Activated CD8-positive, alpha-beta memory T cell treated with anti-CD3 and anti-CD28 coated beads for 1 hour (primary cell): ENCODE measurements around the gene TRAPPC10.

Experiments used
- DNase-seq, 2 donors: peaks; one replicate each; pipeline ENCODE4 v3.0.0-alpha.2; 2020; ENCODE audit warnings: low read depth in 1 of 2; ENCODE audit errors: extremely low read depth in 1 of 2

Gene TRAPPC10

GRCh38 chr21:44024887-44025353 is 12.8 kb downstream of the TRAPPC10 start:
- no peak for DNase-seq

- DNase-seq: no peak
Measured at GRCh38 chr21:44027607-44028286, 15.6 kb downstream of the TRAPPC10 start.

- DNase-seq: no peak
Measured at GRCh38 chr21:44028287-44028659, 16.2 kb downstream of the TRAPPC10 start.

GRCh38 chr21:44029460-44030087 is 17.5 kb downstream of the TRAPPC10 start:
- no peak for DNase-seq

DNA sequence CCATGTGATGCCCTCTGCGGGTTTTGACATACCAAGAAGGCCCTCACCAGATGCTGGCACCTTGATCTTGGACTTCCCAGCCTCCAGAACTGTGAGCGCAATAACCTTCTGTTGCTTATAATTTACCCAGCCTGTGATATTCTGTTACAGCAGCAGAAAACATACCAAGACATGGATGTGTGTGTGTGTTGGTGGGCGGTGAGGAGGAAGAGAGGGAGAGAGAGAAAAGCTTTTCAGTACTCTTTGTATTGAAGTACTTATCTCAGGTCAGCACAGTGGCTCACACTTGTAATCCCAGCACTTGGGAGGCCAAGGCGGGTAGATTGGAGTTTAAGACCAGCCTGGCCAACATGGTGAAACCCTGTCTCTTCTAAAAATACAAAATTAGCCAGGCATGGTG is 23.1 kb downstream of the TRAPPC10 start:
- DNase-seq: no peak

GRCh38 chr21:44038063-44038462 is 26.0 kb downstream of the TRAPPC10 start:
- no peak for DNase-seq

- DNase-seq: no peak
Measured at GRCh38 chr21:44039828-44040227, 27.7 kb downstream of the TRAPPC10 start.

DNA sequence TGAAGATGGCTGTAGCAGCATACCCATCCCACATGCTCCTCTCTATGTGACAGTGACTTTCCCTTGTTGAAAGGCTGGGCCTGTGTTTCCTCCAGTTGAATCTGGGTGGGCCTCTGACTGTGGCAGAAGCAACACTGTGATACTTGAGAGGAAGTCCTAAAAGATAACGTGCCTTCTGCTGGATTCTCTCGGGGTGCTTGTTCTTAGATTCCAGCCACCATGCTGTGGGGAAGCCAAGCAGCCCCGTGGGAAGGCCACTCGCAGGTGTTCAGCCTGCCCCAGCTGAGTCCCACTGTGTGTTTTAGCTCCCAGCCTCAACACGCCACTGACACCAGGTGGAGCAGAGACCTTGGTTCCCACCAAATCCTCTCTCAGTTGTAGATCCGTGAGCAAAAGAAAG is 31.5 kb downstream of the TRAPPC10 start:
- DNase-seq: no peak

- DNase-seq: no peak
Measured at GRCh38 chr21:44046734-44047133, 34.6 kb downstream of the TRAPPC10 start.

- no peak for DNase-seq
Measured at GRCh38 chr21:44047996-44048560, 36.0 kb downstream of the TRAPPC10 start.

- DNase-seq: no peak
Measured at GRCh38 chr21:44049182-44049581, 37.1 kb downstream of the TRAPPC10 start.

DNA sequence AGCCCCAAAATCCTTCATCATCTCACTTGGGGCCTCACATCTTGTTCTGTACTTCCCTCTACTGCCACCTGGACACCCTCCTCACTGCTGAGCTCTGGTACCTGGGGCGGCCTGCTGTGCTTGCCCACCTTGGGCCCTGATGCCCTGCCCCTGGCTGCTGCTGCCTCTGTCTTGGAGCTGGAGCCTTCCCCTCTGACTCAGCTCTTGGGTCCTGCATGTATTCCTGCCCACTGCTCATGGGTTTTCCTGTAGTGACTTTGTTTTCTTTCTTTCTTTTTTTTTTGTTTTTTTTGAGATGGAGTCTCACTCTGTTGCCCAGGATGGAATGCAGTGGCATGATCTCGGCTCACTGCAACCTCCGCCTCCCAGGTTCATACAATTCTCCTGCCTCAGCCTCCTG is 37.5 kb downstream of the TRAPPC10 start:
- DNase-seq: no peak

DNA sequence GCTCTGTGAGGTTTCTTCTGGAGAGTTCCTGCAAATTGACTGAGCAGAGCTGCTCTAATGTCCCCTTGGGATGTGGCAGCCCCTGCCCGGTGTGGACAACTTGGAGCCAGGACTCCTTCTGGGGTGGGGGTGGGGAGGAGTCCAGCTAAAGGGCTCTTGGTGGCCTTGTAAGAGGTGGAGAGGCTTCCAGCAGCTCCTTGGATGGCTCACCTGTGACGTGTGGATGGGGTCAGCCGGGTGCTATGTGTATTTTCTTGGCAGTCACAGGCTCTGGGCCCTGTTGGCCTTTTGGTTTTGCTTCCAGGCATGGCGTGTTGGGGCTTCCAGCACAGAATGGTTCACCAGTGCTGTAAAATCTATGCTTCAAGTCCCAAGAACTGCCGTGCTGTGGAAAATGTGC is 38.2 kb downstream of the TRAPPC10 start:
- no peak for DNase-seq

GRCh38 chr21:44051462-44051941 is 39.4 kb downstream of the TRAPPC10 start:
- DNase-seq: no peak

GRCh38 chr21:44052071-44052829 is 40.1 kb downstream of the TRAPPC10 start:
- no peak for DNase-seq

DNA sequence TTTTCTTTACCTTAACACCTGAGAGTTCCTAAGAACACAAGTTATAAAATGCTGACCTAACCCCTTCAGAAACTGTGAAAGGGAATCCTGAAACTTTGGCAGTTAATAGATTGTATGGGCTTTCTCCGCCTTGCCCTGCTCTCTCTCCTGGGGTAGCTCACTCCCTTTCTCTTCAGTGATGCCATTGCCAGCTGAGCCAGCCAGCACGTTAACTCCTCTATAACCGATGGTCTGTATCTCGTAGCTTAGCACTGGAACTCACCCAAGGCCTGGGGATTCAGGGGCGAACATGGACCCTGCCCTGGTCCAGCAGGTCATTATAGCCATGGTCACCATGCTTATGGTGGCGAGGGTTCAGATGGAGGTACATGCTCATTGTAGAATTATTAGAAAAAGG is 40.7 kb downstream of the TRAPPC10 start:
- DNase-seq: no peak

DNA sequence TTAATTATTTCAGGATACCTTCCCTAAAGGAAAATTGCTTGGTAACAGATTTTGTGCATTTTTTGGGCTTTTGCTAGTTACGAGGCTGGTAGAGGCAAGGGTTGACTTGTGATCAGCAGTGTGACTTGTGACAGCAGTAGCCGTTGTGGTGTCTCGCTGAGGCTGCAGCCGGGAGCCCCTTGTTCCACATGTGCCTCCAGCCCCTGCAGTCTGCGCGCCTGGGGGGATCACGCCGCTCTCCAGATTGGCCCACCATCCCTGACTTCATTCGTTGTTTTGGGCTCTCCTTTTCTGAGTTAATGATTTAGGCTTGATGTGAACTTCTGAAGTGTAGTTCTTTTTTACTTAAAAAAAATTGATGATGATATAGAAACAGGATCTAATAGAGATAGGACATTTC is 41.5 kb downstream of the TRAPPC10 start:
- DNase-seq: no peak

DNA sequence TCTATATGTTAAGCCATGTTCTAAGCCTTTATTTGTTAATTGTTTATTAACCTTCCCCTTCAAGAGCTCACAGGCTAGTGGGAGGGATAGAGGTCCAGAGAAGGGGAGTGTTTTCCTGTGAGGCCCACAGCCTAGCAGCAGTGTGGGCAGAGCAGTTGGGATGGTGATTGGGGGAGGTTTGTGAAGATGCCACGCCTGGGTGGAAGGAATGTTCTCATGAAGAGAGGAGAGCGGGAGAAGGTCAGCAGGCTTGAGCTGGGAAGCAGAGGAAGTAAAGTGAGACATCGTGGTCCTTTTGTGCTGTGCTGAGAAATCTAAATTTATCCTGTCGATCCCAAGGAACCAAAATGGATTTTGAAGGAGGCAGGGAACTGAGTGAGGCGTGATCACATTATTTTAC is 42.6 kb downstream of the TRAPPC10 start:
- DNase-seq: no peak

GRCh38 chr21:44057055-44057454 is 44.9 kb downstream of the TRAPPC10 start:
- DNase-seq: no peak

GRCh38 chr21:44057960-44058651 is 46.0 kb downstream of the TRAPPC10 start:
- DNase-seq: no peak

GRCh38 chr21:44058652-44058964 is 46.5 kb downstream of the TRAPPC10 start:
- DNase-seq: no peak
